ENCODE measurements around the gene CTDNEP1.

CTDNEP1 gene

GRCh38 chr17:7215652-7216180 is 35.8 kb downstream of the CTDNEP1 start:
- Histone ChIP-seq H3K36me3 (ENCODE audit: insufficient read depth, insufficient read length, low read length) (peaks cover 2% of the 10 kb centered on the region), H3K4me3 (ENCODE audit: insufficient read length, low read depth) (peak overlapping the region; percentile 50), H3K4me1 (ENCODE audit: insufficient read depth, insufficient read length) (peaks cover 10% of the 10 kb centered on the region), H3K27me3 (ENCODE audit: insufficient read depth, insufficient read length) (no peaks in the 10 kb centered on the region), H3K9ac (ENCODE audit: insufficient read length, low read depth) (peak overlapping the region; percentile 79), H3K9me3 (ENCODE audit: insufficient read depth, low read length) (no peaks in the 10 kb centered on the region)
- DNase-seq (ENCODE audit: low read depth, low spot score) = no peak
- TF ChIP-seq ZNF274 (IDR thresholded peaks at IDR 0.05; ENCODE audit: low read depth, low read length) (no peak), SUZ12 (IDR thresholded peaks at IDR 0.05; ENCODE audit: extremely low read depth, insufficient read depth, insufficient read length) (no peak), YY1 (IDR thresholded peaks at IDR 0.05; ENCODE audit: insufficient read depth, insufficient read length) (no peak)

- Histone ChIP-seq H3K4me1 (ENCODE audit: insufficient read depth, insufficient read length) (peaks cover 10% of the 10 kb centered on the region), H3K4me3 (ENCODE audit: insufficient read length, low read depth) (peak overlapping the region; percentile 20), H3K9me3 (ENCODE audit: insufficient read depth, low read length) (no peaks in the 10 kb centered on the region), H3K9ac (ENCODE audit: insufficient read length, low read depth) (peak overlapping the region; percentile 37), H3K27me3 (ENCODE audit: insufficient read depth, insufficient read length) (no peaks in the 10 kb centered on the region), H3K36me3 (ENCODE audit: insufficient read depth, insufficient read length, low read length) (no peaks in the 10 kb centered on the region)
- no peak for TF ChIP-seq YY1 (IDR thresholded peaks at IDR 0.05; ENCODE audit: insufficient read depth, insufficient read length)
- TF ChIP-seq SUZ12 (IDR thresholded peaks at IDR 0.05; ENCODE audit: extremely low read depth, insufficient read depth, insufficient read length) = no peak
- TF ChIP-seq ZNF274 (IDR thresholded peaks at IDR 0.05; ENCODE audit: low read depth, low read length) = no peak
- no peak for DNase-seq (ENCODE audit: low read depth, low spot score)
Observed at GRCh38 chr17:7215136-7215638, 36.3 kb downstream of the CTDNEP1 start.

- Histone ChIP-seq H3K4me1 (ENCODE audit: insufficient read depth, insufficient read length) (peaks cover 10% of the 10 kb centered on the region), H3K27me3 (ENCODE audit: insufficient read depth, insufficient read length) (no peaks in the 10 kb centered on the region), H3K9me3 (ENCODE audit: insufficient read depth, low read length) (no peaks in the 10 kb centered on the region), H3K9ac (ENCODE audit: insufficient read length, low read depth) (no peak overlapping the region), H3K36me3 (ENCODE audit: insufficient read depth, insufficient read length, low read length) (no peaks in the 10 kb centered on the region), H3K4me3 (ENCODE audit: insufficient read length, low read depth) (peak overlapping the region; percentile 36)
- TF ChIP-seq ZNF274 (IDR thresholded peaks at IDR 0.05; ENCODE audit: low read depth, low read length) (no peak), YY1 (IDR thresholded peaks at IDR 0.05; ENCODE audit: insufficient read depth, insufficient read length) (no peak), SUZ12 (IDR thresholded peaks at IDR 0.05; ENCODE audit: extremely low read depth, insufficient read depth, insufficient read length) (no peak)
- DNase-seq (ENCODE audit: low read depth, low spot score) = peak; percentile 96
Observed at GRCh38 chr17:7214300-7215135, 37.0 kb downstream of the CTDNEP1 start.

DNA sequence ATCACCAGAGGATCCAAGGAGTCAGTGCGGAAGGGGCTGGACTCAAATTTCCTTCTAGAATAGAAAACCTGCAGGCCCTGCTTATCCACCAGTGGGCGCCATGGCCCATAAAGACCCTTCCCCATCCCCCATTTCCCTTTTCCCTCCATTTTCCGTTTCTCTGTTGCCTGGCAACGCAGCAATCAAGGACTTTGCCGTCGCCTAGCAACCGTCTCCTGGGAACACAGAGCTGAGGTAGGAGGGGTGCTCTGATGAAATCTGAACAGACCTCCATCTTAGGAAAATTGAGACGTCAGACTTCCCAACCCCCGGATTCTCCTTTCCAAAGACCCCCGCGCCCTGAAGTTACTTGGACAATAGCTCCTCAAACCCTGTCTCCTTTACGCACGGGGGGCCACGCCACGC is 37.6 kb downstream of the CTDNEP1 start:
- Histone ChIP-seq H3K4me3 (ENCODE audit: insufficient read length, low read depth) (no peak overlapping the region), H3K4me1 (ENCODE audit: insufficient read depth, insufficient read length) (peaks cover 8% of the 10 kb centered on the region)

DNA sequence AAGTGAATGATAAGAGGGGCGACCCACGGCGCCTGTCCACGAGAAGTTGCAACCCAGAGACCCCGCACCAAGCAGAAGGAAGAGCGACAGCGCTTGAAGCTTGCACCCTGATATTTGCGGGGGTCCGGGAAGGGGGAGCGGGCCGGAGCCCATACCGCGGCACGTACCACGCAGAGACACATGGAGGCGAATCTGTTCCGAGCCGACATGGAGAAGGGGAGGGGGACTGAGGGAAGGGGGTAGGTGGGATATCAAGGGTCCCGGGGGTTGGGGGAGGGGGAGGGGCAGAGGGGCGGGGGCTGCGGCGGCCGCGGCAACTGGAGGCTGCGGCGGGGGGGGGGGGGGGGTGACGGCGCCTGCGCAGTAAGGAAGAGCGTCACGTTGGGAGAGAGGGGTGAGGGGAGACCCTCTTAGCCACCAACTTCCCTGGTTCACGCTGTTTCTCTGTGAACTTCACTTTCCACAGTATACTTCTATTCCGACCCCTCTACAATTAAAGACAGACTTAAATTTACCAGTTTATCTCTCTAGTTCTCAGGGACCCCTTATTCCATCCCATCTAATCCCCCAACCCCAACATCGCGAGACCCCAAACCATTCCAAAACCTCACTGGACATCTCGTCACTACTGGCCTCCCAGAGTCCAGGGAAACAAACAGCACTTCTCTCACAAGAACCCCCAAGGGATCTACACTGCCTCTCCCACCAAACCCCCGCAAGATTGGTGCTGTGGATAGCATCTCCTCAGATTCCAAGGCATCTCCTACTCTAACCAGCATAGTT is 39.9 kb downstream of the CTDNEP1 start:
- H3K4me1 ChIP-seq (ENCODE audit: insufficient read depth, insufficient read length) = peaks cover 12% of the 10 kb centered on the region
- DNase-seq (ENCODE audit: low read depth, low spot score) = no peak
- no peaks in the 10 kb centered on the region for H3K9me3 ChIP-seq (ENCODE audit: insufficient read depth, low read length)
- no peaks in the 10 kb centered on the region for H3K27me3 ChIP-seq (ENCODE audit: insufficient read depth, insufficient read length)
- no peak for TF ChIP-seq ZNF274 (IDR thresholded peaks at IDR 0.05; ENCODE audit: low read depth, low read length)
- TF ChIP-seq SUZ12 (IDR thresholded peaks at IDR 0.05; ENCODE audit: extremely low read depth, insufficient read depth, insufficient read length) = no peak
- TF ChIP-seq YY1 (IDR thresholded peaks at IDR 0.05; ENCODE audit: insufficient read depth, insufficient read length) = no peak
- H3K9ac ChIP-seq (ENCODE audit: insufficient read length, low read depth) = peak overlapping the region; percentile 50
- H3K36me3 ChIP-seq (ENCODE audit: insufficient read depth, insufficient read length, low read length) = no peaks in the 10 kb centered on the region
- H3K4me3 ChIP-seq (ENCODE audit: insufficient read length, low read depth) = no peak overlapping the region

More for the DNA sequence above, 37.6 kb downstream of the CTDNEP1 start:
- peak; percentile 96 for DNase-seq (ENCODE audit: low read depth, low spot score)
- Histone ChIP-seq H3K9me3 (ENCODE audit: insufficient read depth, low read length) (no peaks in the 10 kb centered on the region), H3K27me3 (ENCODE audit: insufficient read depth, insufficient read length) (no peaks in the 10 kb centered on the region), H3K36me3 (ENCODE audit: insufficient read depth, insufficient read length, low read length) (no peaks in the 10 kb centered on the region), H3K9ac (ENCODE audit: insufficient read length, low read depth) (no peak overlapping the region)
- no peak for TF ChIP-seq ZNF274 (IDR thresholded peaks at IDR 0.05; ENCODE audit: low read depth, low read length)
- TF ChIP-seq YY1 (IDR thresholded peaks at IDR 0.05; ENCODE audit: insufficient read depth, insufficient read length) = no peak
- no peak for TF ChIP-seq SUZ12 (IDR thresholded peaks at IDR 0.05; ENCODE audit: extremely low read depth, insufficient read depth, insufficient read length)

GRCh38 chr17:7208754-7209460 is 42.6 kb downstream of the CTDNEP1 start:
- no peaks in the 10 kb centered on the region for H3K9me3 ChIP-seq (ENCODE audit: insufficient read depth, low read length)
- no peak for DNase-seq (ENCODE audit: low read depth, low spot score)
- peak overlapping the region; percentile 50 for H3K9ac ChIP-seq (ENCODE audit: insufficient read length, low read depth)
- peaks cover 12% of the 10 kb centered on the region for H3K4me1 ChIP-seq (ENCODE audit: insufficient read depth, insufficient read length)
- no peak overlapping the region for H3K4me3 ChIP-seq (ENCODE audit: insufficient read length, low read depth)
- no peaks in the 10 kb centered on the region for H3K27me3 ChIP-seq (ENCODE audit: insufficient read depth, insufficient read length)
- peaks cover under 1% of the 10 kb centered on the region for H3K36me3 ChIP-seq (ENCODE audit: insufficient read depth, insufficient read length, low read length)
- no peak for TF ChIP-seq ZNF274 (IDR thresholded peaks at IDR 0.05; ENCODE audit: low read depth, low read length)
- no peak for TF ChIP-seq YY1 (IDR thresholded peaks at IDR 0.05; ENCODE audit: insufficient read depth, insufficient read length)
- TF ChIP-seq SUZ12 (IDR thresholded peaks at IDR 0.05; ENCODE audit: extremely low read depth, insufficient read depth, insufficient read length) = no peak
